Stomach smooth muscle (tissue), 2 donors: ENCODE results near the gene UBE2D1.

Source experiments
- H3K27ac ChIP-seq: one replicate; pipeline ENCODE4 v1.7.0; 2013; ENCODE audit warnings: mild to moderate bottlenecking, low read length, inconsistent platforms
- H3K27me3 ChIP-seq, 2 donors: one replicate each; pipeline ENCODE4 v1.7.0; 2013; ENCODE audit warnings: low read length in 2 of 2; ENCODE audit not compliant: insufficient read depth in 2 of 2, control insufficient read depth in 1 of 2
- H3K36me3 ChIP-seq, 2 donors: one replicate each; pipeline ENCODE4 v1.7.0; 2013; ENCODE audit warnings: low read length in 2 of 2; ENCODE audit not compliant: control insufficient read depth in 2 of 2, insufficient read depth in 2 of 2
- H3K4me1 ChIP-seq: one replicate; pipeline ENCODE4 v1.7.0; 2013; ENCODE audit warnings: low read length; ENCODE audit not compliant: control insufficient read depth, insufficient read depth
- H3K4me3 ChIP-seq, 2 donors: one replicate each; pipeline ENCODE4 v1.7.0; 2013; ENCODE audit warnings: low read length in 2 of 2
- H3K9ac ChIP-seq, 2 donors: one replicate each; pipeline ENCODE4 v1.7.0; 2013; ENCODE audit warnings: low read length in 2 of 2, mild to moderate bottlenecking in 1 of 2
- H3K9me3 ChIP-seq, 2 donors: one replicate each; pipeline ENCODE4 v1.7.0; 2013; ENCODE audit warnings: low read length in 2 of 2; ENCODE audit not compliant: control insufficient read depth in 2 of 2
- donor health status: healthy.
- donor health status: Pancreatic carcinoma.

Gene UBE2D1

DNA sequence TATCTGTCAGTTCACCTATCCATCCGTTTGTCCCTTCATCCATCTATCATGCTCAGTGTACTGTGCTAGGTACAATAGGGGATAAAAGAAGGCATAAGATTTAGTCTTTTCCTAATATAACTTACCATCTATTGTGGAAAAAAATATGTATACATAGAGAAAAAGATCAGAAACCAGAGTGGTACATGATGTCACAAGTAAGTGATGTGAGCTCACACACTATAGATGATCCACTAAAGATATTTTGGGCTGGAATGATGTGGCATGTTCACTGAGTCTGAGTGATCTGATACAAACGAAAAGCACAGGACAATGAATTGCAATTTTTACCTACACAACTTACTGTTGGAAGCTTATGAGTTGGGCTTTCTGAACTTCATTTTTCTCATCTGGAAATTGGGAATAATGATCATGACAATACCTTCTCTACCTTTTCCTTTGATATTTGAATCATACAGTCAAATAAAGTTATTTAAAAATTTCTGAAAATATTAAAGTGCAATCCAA, 47.7 kb downstream of the UBE2D1 start:
- H3K9ac ChIP-seq: no peak overlapping the region
- no peak overlapping the region for H3K27ac ChIP-seq
- H3K4me3 ChIP-seq: no peak overlapping the region
- peaks cover 3% of the 10 kb centered on the region for H3K4me1 ChIP-seq
- no peaks in the 10 kb centered on the region for H3K9me3 ChIP-seq
- H3K36me3 ChIP-seq: no peaks in the 10 kb centered on the region
- no peaks in the 10 kb centered on the region for H3K27me3 ChIP-seq

DNA sequence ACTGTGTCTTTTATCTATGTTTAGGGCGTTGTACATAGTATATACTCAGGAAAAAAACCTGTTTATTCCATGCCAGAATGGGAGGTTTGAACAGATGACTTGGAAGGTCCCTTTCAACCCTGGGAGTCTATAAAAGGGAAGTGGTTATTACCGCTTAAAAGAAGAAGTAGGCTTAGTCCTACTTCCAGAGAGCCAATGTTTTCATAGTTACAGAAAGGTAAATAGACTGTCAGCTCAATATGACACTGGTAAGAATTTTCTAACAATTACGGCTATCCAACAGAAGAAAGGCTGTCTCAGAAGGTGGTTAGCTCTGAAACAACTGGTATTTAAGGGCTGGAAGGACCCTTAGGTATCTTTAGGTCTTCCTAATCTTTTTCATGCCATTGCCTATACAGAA, 49.3 kb downstream of the UBE2D1 start:
- H3K4me3 ChIP-seq: peak overlapping the region; percentile 78 to 89
- H3K36me3 ChIP-seq: peaks cover 3 to 9% of the 10 kb centered on the region in 2 donors
- H3K9me3 ChIP-seq: no peaks in the 10 kb centered on the region
- H3K9ac ChIP-seq: peak overlapping the region in 1 of 2 donors; percentile 98
- H3K27me3 ChIP-seq: no peaks in the 10 kb centered on the region
- H3K4me1 ChIP-seq: peaks cover 3% of the 10 kb centered on the region
- peak overlapping the region; percentile 85 for H3K27ac ChIP-seq

DNA sequence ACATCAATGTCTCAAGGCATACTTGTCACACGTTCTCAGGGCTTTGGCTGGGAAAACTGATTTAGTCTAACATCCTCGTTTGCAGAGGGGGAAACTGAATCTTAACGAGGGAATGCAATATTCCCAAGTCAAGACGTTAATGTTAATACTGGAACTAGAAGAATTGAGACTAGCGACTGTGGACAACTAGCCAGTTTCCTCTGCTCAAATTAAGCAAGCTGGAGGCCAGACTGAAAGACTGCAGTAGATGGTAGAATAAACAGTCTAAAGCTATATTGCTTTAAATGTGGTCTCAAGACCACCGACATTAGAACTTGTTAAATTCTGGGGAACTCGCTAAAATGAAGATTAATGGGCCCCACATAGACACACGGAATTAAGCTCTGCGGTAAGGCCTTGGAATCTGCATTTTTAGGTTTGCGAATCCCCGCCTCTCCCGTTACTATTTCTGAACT, 49.8 kb downstream of the UBE2D1 start:
- Histone ChIP-seq H3K27me3 (no peaks in the 10 kb centered on the region), H3K9me3 (no peaks in the 10 kb centered on the region), H3K4me3 (peak overlapping the region; percentile 78 to 89), H3K27ac (peak overlapping the region; percentile 85), H3K36me3 (peaks cover 6 to 13% of the 10 kb centered on the region in 2 donors), H3K4me1 (peaks cover 3% of the 10 kb centered on the region), H3K9ac (peak overlapping the region; percentile 86 to 98)

DNA sequence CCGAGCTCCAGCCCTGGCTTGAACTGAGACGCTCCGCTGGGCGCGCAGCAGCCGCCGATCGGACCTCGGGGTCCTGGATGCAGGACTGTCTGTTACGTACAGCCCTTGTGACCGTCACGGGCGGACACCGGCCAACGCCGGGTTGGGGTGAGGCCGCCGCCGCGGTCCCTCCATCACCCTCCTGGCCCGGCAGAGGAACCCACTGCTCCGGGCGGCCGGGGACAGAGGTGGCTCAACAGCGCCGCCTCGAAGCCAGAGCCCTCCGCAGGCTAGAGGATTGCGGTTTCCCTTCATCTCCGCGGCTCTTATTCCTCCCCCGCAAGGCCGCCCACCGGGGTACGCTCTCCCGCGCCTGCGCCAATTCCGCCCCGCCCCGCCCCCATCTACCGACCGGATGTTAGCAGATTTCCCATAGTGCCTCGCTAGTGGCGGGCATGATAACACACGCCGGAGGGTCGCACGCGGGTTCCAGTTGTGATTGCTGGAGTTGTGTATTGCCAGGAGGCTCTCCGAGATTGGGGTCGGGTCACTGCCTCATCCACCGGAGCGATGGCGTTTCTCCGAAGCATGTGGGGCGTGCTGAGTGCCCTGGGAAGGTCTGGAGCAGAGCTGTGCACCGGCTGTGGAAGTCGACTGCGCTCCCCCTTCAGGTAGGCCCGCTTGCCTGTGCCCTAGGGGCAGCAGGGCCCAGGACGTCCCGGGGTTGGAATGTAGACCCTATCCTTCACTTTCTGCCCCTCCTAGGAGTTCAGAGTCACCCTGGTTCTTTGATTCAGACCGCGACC, 50.4 kb downstream of the UBE2D1 start, which contains the start of gene TFAM:
Gene TFAM, plus strand, starts transcription at position 412 of the 785 bp plus-strand sequence. Its CDS starts 138 bp downstream, at position 550.
- H3K36me3 ChIP-seq: peaks cover 8 to 18% of the 10 kb centered on the region in 2 donors
- H3K4me1 ChIP-seq: peaks cover 3% of the 10 kb centered on the region
- H3K9me3 ChIP-seq: no peaks in the 10 kb centered on the region

DNA sequence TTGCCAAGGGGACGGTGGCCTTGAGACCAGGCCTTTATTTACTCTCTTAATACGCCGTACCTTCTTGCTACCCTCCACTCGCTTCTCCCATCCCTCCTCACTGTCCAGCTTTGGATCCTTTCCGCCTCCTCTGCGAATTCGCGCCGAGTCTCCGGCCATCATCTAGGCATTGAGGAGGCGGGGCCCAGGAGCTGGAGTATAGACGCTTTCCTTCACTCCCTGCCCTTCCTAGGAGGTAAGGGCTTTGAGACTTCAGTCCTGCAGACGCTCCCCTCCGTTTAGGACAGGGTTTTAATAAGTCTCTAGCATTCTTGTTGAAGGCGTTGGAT, 50.9 kb downstream of the UBE2D1 start:
- Histone ChIP-seq H3K27me3 (no peaks in the 10 kb centered on the region), H3K9ac (peak overlapping the region; percentile 89 to 98), H3K4me1 (peaks cover 3% of the 10 kb centered on the region), H3K4me3 (peak overlapping the region; percentile 89 to 98), H3K27ac (peak overlapping the region; percentile 85), H3K36me3 (peaks cover 8 to 21% of the 10 kb centered on the region in 2 donors), H3K9me3 (no peaks in the 10 kb centered on the region)

More for the DNA sequence above, 50.4 kb downstream of the UBE2D1 start, which contains the start of gene TFAM:
- peak within 1 kb of the TSS; percentile 89 to 98 for H3K9ac ChIP-seq
- H3K4me3 ChIP-seq: peak within 1 kb of the TSS; percentile 89 to 98
- peak within 1 kb of the TSS; percentile 85 for H3K27ac ChIP-seq
- no peaks in the 10 kb centered on the region for H3K27me3 ChIP-seq

DNA sequence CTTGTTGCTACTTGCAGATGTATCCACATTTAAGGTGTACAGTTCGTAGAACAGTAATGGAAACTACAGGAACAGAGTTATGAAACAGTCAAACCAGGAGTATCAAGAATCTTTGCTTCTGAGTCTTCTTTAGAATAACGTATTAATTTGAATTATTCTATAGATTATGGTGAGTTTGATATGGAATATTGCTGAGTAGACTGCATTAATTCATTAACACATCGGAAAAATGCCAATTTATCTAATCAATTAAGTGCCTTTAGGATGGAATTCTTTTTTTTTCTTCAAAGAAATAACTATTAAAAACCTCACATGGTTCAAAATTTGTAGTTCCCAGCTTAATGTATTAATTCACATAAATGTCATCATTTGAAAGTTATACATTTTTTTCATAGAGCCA, 54.2 kb downstream of the UBE2D1 start:
- Histone ChIP-seq H3K36me3 (peaks cover 10 to 25% of the 10 kb centered on the region in 2 donors), H3K4me3 (no peak overlapping the region), H3K9me3 (no peaks in the 10 kb centered on the region), H3K27me3 (no peaks in the 10 kb centered on the region), H3K27ac (no peak overlapping the region), H3K4me1 (peaks cover 3% of the 10 kb centered on the region), H3K9ac (no peak overlapping the region)

DNA sequence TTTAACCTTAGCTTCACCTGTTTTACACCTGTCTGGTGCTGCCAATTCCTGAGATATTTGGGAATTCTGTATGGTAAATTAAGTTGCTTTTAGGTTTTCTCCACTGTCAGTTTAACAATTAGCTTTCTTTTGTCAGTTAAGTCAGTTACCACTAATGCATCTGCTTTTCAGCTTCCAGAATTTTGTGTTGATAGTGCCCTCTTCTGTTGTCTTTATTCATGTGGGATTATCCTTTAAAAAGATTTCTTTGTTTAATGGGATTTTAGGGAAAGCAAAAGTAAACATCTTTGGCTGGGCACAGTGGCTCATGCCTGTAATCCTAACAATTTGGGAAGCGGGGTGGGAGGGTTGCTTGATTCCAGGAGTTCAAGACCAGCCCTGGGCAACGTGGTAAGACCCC, 58.5 kb downstream of the UBE2D1 start:
- H3K27ac ChIP-seq: no peak overlapping the region
- H3K27me3 ChIP-seq: no peaks in the 10 kb centered on the region
- H3K9me3 ChIP-seq: no peaks in the 10 kb centered on the region
- H3K4me1 ChIP-seq: no peaks in the 10 kb centered on the region
- H3K4me3 ChIP-seq: no peak overlapping the region
- H3K9ac ChIP-seq: no peak overlapping the region
- H3K36me3 ChIP-seq: peaks cover 20 to 38% of the 10 kb centered on the region in 2 donors

DNA sequence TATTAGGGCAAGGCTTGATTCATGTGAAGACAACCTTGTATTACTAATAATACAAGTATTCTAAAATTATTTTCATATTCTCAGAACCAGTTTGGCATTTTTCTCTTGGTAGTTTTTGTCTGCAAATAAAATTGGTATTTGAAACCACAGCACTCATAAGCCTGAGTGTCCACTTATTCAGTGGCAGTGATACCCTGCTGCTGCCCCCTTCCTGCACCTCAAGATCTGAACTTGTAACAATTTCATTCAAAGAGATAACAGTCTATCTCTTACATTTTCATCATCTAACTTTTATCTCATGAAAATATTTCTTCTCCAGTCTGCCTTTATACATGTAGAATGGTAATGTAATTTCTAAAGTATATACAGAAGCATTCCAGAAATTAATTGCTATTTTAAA, 59.7 kb downstream of the UBE2D1 start:
- H3K4me1 ChIP-seq: no peaks in the 10 kb centered on the region
- no peaks in the 10 kb centered on the region for H3K27me3 ChIP-seq
- H3K4me3 ChIP-seq: no peak overlapping the region
- H3K36me3 ChIP-seq: peaks cover 16 to 29% of the 10 kb centered on the region in 2 donors
- H3K27ac ChIP-seq: no peak overlapping the region
- H3K9me3 ChIP-seq: no peaks in the 10 kb centered on the region
- no peak overlapping the region for H3K9ac ChIP-seq

DNA sequence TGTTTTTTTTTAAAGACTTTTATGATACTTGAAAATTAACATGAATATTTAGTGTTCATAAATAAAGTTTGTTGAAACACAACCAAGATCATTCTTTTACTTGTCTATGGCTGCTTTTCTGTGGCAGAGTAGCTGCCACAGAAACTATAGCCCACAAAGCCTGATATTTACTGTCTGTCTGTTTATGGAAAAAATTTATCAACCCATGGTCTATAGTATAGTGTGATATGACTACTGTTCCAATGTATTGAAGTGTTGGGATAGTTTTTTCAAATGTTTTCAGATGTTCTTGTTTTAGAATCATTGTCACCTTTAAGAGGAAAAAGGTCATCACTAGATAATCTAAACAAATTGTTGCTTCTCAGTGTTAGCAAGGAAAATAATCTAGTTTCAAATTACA, 61.3 kb downstream of the UBE2D1 start:
- Histone ChIP-seq H3K27me3 (no peaks in the 10 kb centered on the region), H3K36me3 (peaks cover 13 to 20% of the 10 kb centered on the region in 2 donors), H3K9me3 (no peaks in the 10 kb centered on the region), H3K4me3 (no peak overlapping the region), H3K27ac (no peak overlapping the region), H3K9ac (no peak overlapping the region), H3K4me1 (no peaks in the 10 kb centered on the region)

DNA sequence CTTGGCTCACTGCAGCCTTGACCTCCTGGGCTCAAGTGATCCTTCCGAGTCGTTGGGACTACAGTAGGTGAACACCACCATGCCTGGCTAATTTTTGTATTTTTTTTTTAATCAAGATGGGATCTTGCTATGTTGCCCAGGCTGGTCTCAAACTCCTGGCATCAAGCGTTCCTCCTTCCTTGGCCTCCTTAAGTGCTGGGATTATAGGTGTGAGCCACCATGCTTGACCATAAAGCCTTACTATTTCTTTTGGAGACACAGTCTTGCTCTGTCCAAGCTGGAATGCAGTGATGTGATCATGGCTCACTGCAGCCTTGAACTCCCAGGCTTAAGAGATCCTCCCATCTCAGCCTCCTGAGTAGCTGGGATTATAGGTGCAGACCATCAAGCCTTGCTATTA, 63.0 kb downstream of the UBE2D1 start:
- peaks cover 11 to 17% of the 10 kb centered on the region in 2 donors for H3K36me3 ChIP-seq

DNA sequence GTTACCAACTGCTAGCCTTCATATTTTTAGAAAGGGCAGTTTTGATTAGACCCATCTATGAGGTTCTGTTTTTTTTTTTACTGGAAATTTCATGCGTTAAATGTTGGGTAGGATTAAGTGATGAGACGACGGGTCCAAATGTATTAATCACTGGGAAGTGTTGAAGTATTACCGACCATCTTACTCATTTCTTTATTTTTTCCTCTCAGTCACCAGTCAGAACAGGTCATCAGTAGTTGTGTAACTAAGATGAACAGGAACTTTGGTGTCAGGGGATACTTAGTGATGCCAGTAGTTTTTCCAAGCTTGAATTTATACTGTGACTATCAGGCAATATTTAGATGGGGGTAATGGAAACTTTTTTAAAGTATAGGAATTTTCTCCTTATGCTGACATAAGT, 64.6 kb downstream of the UBE2D1 start:
- Histone ChIP-seq H3K4me3 (no peak overlapping the region), H3K9me3 (no peaks in the 10 kb centered on the region), H3K27ac (no peak overlapping the region), H3K4me1 (no peaks in the 10 kb centered on the region), H3K27me3 (no peaks in the 10 kb centered on the region), H3K9ac (no peak overlapping the region), H3K36me3 (peaks cover 11 to 15% of the 10 kb centered on the region in 2 donors)

More for the DNA sequence above, 63.0 kb downstream of the UBE2D1 start:
- H3K4me3 ChIP-seq: no peak overlapping the region
- H3K4me1 ChIP-seq: no peaks in the 10 kb centered on the region
- no peak overlapping the region for H3K9ac ChIP-seq
- H3K9me3 ChIP-seq: no peaks in the 10 kb centered on the region
- no peaks in the 10 kb centered on the region for H3K27me3 ChIP-seq
- no peak overlapping the region for H3K27ac ChIP-seq
